H1 (cell line): Measurements from ENCODE around the gene DNLZ. TPM values are rescaled to one million over a fixed set of nuclear protein-coding genes. Genes with fewer than 3 reads are reported as not detected.

Experiments
- CTCF ChIA-PET: fragments of 300-600 bp; sonication (Branson Sonifier 250); formaldehyde crosslinking; loops from one replicate; lab custom pipeline; 2021; ENCODE audit not compliant: partially characterized antibody; lab: Charles Lee
- POLR2A ChIA-PET: fragments of 300-600 bp; sonication (Branson Sonifier 250); formaldehyde crosslinking; loops from one replicate; lab custom pipeline; 2021; ENCODE audit warnings: inconsistent platforms; ENCODE audit not compliant: partially characterized antibody; lab: Charles Lee
- DNase-seq, 2 experiments: peaks; one replicate each; pipeline versions ENCODE4 v3.0.0 to v3.0.0-alpha.2; 2010 to 2022; ENCODE audit warnings: low spot score in 2 of 2, low read depth in 1 of 2, mixed read lengths in 1 of 2
- FAIRE-seq: peaks from 2 replicates; lab custom pipeline; 2011; peaks lifted over from hg19 to GRCh38; lab: Jason Lieb, UNC
- H2AFZ ChIP-seq: 2 replicates; pipeline ENCODE4 v1.8.1; 2012; ENCODE audit warnings: low read length, inconsistent platforms
- H2AK5ac ChIP-seq: 2 replicates; pipeline ENCODE4 v1.6.1; 2013; ENCODE audit warnings: low read depth, low read length
- H2BK120ac ChIP-seq: replicated peaks from 2 replicates; pipeline ENCODE3; 2013; ENCODE audit warnings: low read depth, low read length, inconsistent platforms
- H2BK12ac ChIP-seq: 2 replicates; pipeline ENCODE4 v1.6.1; 2013; ENCODE audit warnings: low read depth, low read length
- H2BK15ac ChIP-seq: 2 replicates; pipeline ENCODE4 v1.6.1; 2013; ENCODE audit warnings: low read length
- H2BK20ac ChIP-seq: 2 replicates; pipeline ENCODE4 v1.6.1; 2013; ENCODE audit warnings: low read length
- H2BK5ac ChIP-seq: 2 replicates; pipeline ENCODE4 v1.6.1; 2013; ENCODE audit warnings: low read depth, low read length
- H3K14ac ChIP-seq: 2 replicates; pipeline ENCODE4 v1.6.1; 2013; ENCODE audit warnings: inconsistent platforms; ENCODE audit not compliant: insufficient read length
- H3K18ac ChIP-seq: 2 replicates; pipeline ENCODE4 v1.6.1; 2013; ENCODE audit warnings: low read length; ENCODE audit errors: extremely low read depth
- H3K23ac ChIP-seq: 2 replicates; pipeline ENCODE4 v1.6.1; 2013; ENCODE audit warnings: inconsistent platforms; ENCODE audit not compliant: insufficient read length
- H3K23me2 ChIP-seq: 2 replicates; pipeline ENCODE4 v1.6.1; 2013; ENCODE audit warnings: low read depth, low read length
- H3K27ac ChIP-seq: 2 replicates; pipeline ENCODE4 v1.6.1; 2011; ENCODE audit warnings: low read depth, low read length, inconsistent platforms
- H3K27me3 ChIP-seq, 4 experiments: replicated peaks in 1 of 4; 1 replicate in 1 of 4; 2 replicates in 3 of 4; pipeline versions ENCODE4 v1.6.1 to v1.8.1; 2011 to 2013; ENCODE audit warnings: low read length in 3 of 4, mild to moderate bottlenecking in 3 of 4, inconsistent platforms in 2 of 4, mixed read lengths in 2 of 4, moderate library complexity in 1 of 4; ENCODE audit not compliant: control insufficient read depth in 3 of 4, insufficient read depth in 3 of 4; ENCODE audit errors: extremely low read depth in 1 of 4
- H3K36me3 ChIP-seq, 4 experiments: 2 replicates each; pipeline versions ENCODE4 v1.6.1 to v1.8.1; 2011 to 2013; ENCODE audit warnings: mild to moderate bottlenecking in 4 of 4, low read length in 3 of 4, moderate library complexity in 2 of 4, control low read depth in 1 of 4, inconsistent platforms in 1 of 4; ENCODE audit not compliant: insufficient read depth in 4 of 4, control insufficient read depth in 2 of 4
- H3K4ac ChIP-seq: replicated peaks from 2 replicates; pipeline ENCODE3; 2013; ENCODE audit warnings: low read length, low read depth, mixed read lengths, inconsistent platforms; ENCODE audit not compliant: insufficient read length
- H3K4me1 ChIP-seq, 4 experiments: replicated peaks in 1 of 4; 1 replicate in 1 of 4; 2 replicates in 3 of 4; pipeline versions ENCODE4 v1.6.1 to v1.8.1; 2011 to 2013; ENCODE audit warnings: low read length in 3 of 4, inconsistent platforms in 2 of 4, mixed read lengths in 1 of 4; ENCODE audit not compliant: insufficient read depth in 4 of 4, control insufficient read depth in 3 of 4
- H3K4me2 ChIP-seq, 2 experiments: 2 replicates each; pipeline versions ENCODE4 v1.6.1 to v1.8.1; 2011 to 2013; ENCODE audit warnings: low read depth in 2 of 2, low read length in 2 of 2, control low read depth in 1 of 2, inconsistent platforms in 1 of 2, mild to moderate bottlenecking in 1 of 2; ENCODE audit not compliant: insufficient read depth in 1 of 2
- H3K4me3 ChIP-seq, 4 experiments: fragments of 200-600, 300-600 bp in 1 of 4; sonication (generic), shearing (Covaris generic), sonication (Bioruptor Twin) in 1 of 4; 2 replicates each; pipeline versions ENCODE4 v1.5.1 to v1.8.1; 2011 to 2016; ENCODE audit warnings: low read length in 4 of 4, low read depth in 3 of 4, control low read depth in 2 of 4, inconsistent platforms in 2 of 4, mild to moderate bottlenecking in 2 of 4, mixed read lengths in 1 of 4, moderate library complexity in 1 of 4; ENCODE audit not compliant: insufficient read depth in 2 of 4; ENCODE audit errors: extremely low read depth in 1 of 4
- H3K56ac ChIP-seq: replicated peaks from 2 replicates; pipeline ENCODE3; 2013; ENCODE audit warnings: low read depth, mild to moderate bottlenecking, mixed read lengths, low read length, inconsistent platforms; ENCODE audit not compliant: insufficient read length
- H3K79me1 ChIP-seq: 2 replicates; pipeline ENCODE4 v1.6.1; 2013; ENCODE audit warnings: low read depth, low read length, control low read depth
- H3K79me2 ChIP-seq, 2 experiments: 2 replicates each; pipeline versions ENCODE4 v1.6.1 to v1.8.1; 2012 to 2013; ENCODE audit warnings: low read length in 2 of 2, mild to moderate bottlenecking in 2 of 2, inconsistent platforms in 1 of 2; ENCODE audit not compliant: insufficient read depth in 2 of 2, control insufficient read depth in 1 of 2
- H3K9ac ChIP-seq, 4 experiments: replicated peaks in 1 of 4; 1 replicate in 1 of 4; 2 replicates in 3 of 4; pipeline versions ENCODE4 v1.6.1 to v1.8.1; 2011 to 2013; ENCODE audit warnings: low read depth in 3 of 4, low read length in 3 of 4, control low read depth in 2 of 4, mild to moderate bottlenecking in 2 of 4, moderate library complexity in 2 of 4, inconsistent platforms in 1 of 4; ENCODE audit errors: extremely low read depth in 1 of 4
- H3K9me3 ChIP-seq, 2 experiments: 2 replicates each; pipeline versions ENCODE4 v1.6.1 to v1.8.1; 2012 to 2013; ENCODE audit warnings: mild to moderate bottlenecking in 2 of 2, moderate library complexity in 2 of 2, control low read depth in 1 of 2, inconsistent platforms in 1 of 2, low read depth in 1 of 2, low read length in 1 of 2, mixed read lengths in 1 of 2; ENCODE audit not compliant: insufficient read depth in 2 of 2
- H4K20me1 ChIP-seq, 2 experiments: replicated peaks in 1 of 2; 2 replicates each; pipeline versions ENCODE3 to v1.8.1; 2011 to 2013; ENCODE audit warnings: inconsistent platforms in 2 of 2, low read length in 2 of 2, mild to moderate bottlenecking in 1 of 2; ENCODE audit not compliant: insufficient read depth in 2 of 2, control insufficient read depth in 1 of 2
- H4K5ac ChIP-seq: 2 replicates; pipeline ENCODE4 v1.6.1; 2013; ENCODE audit warnings: low read length, low read depth, mixed read lengths, inconsistent platforms; ENCODE audit not compliant: insufficient read length
- H4K8ac ChIP-seq: 2 replicates; pipeline ENCODE4 v1.8.0; 2013; ENCODE audit warnings: mild to moderate bottlenecking, moderate library complexity, low read length, inconsistent platforms; ENCODE audit not compliant: insufficient read depth; ENCODE audit errors: extremely low read depth
- H4K91ac ChIP-seq: replicated peaks from 2 replicates; pipeline ENCODE3; 2013; ENCODE audit warnings: low read length, mixed read lengths, inconsistent platforms; ENCODE audit not compliant: insufficient read length
- CEBPB ChIP-seq: IDR thresholded peaks from 2 replicates; pipeline ENCODE4 v1.6.1; 2012; ENCODE audit warnings: low read depth, low read length
- GTF2F1 ChIP-seq: IDR thresholded peaks from 2 replicates; pipeline ENCODE4 v1.6.1; 2012; ENCODE audit warnings: low read depth, low read length, improper control_type of control experiment, borderline replicate concordance
- KDM4A ChIP-seq: IDR thresholded peaks from one replicate; pipeline ENCODE4 v1.7.1; 2012; ENCODE audit warnings: low read depth, mild to moderate bottlenecking, moderate library complexity, low read length, inconsistent platforms; ENCODE audit not compliant: severe bottlenecking
- NANOG ChIP-seq: IDR thresholded peaks from 2 replicates; pipeline ENCODE4 v1.6.1; 2011; ENCODE audit warnings: low read length, low read depth, mild to moderate bottlenecking, inconsistent platforms; ENCODE audit not compliant: insufficient read depth, poor library complexity, severe bottlenecking
- POLR2AphosphoS5 ChIP-seq: IDR thresholded peaks from 2 replicates; pipeline ENCODE4 v1.6.1; 2011; ENCODE audit warnings: low read depth, low read length
- RBBP5 ChIP-seq: IDR thresholded peaks from 2 replicates; pipeline ENCODE4 v1.7.1; 2012; ENCODE audit warnings: low read depth, mild to moderate bottlenecking, inconsistent platforms, low read length, moderate library complexity, borderline replicate concordance
- RNF2 ChIP-seq: fragments of 200-900, 300-1000 bp; sonication (generic); IDR thresholded peaks from 2 replicates; pipeline ENCODE4 v1.7.1; 2016; ENCODE audit warnings: borderline replicate concordance, low read depth, mild to moderate bottlenecking, antibody characterized with exemption, low read length; ENCODE audit not compliant: poor library complexity, severe bottlenecking; ENCODE audit errors: missing control alignments
- SIX5 ChIP-seq: IDR thresholded peaks from 2 replicates; pipeline ENCODE4 v1.6.1; 2011; ENCODE audit warnings: mild to moderate bottlenecking, low read depth, low read length
- WGBS, 2 experiments: shearing (Covaris generic) in 1 of 2; methylation state at CpG; one replicate each; pipeline versions ENCODE4 v1.1.6 to v1.1.7; 2013 to 2015; ENCODE audit warnings: low lambda C conversion rate in 2 of 2, mixed read lengths in 2 of 2, inconsistent platforms in 1 of 2, low coverage in 1 of 2, missing lambda C conversion rate in 1 of 2; ENCODE audit not compliant: insufficient replicate concordance in 2 of 2, insufficient coverage in 1 of 2, insufficient read length in 1 of 2; ENCODE audit errors: extremely low coverage in 1 of 2, missing lambda C conversion rate in 1 of 2; 5-methylcytosine and 5-hydroxymethylcytosine counted together
- polyA plus RNA-seq, 7 experiments: library from polyadenylated mRNA; depleted of rRNA in 3 of 7; stranded (reverse) in 5 of 7; unstranded in 2 of 7; fragments of >200 nt in 5 of 7; fragments of 200-250 nt in 2 of 7; gene quantifications; 1 replicate in 5 of 7; 2 replicates in 1 of 7; 4 replicates in 1 of 7; pipeline versions ENCODE4 v1.2.1 to v1.2.3, GENCODE V29; 2011 to 2013; ENCODE audit warnings: missing spikeins in 2 of 7, mixed read lengths in 2 of 7
- total RNA-seq: library from RNA; stranded (reverse); fragmentation: NEBNext Ultra II Directional; extraction: Animal tissue kit (Norgen Biotek cat#: 25700); gene quantifications from 2 replicates; pipeline ENCODE4 v1.2.1, GENCODE V29; 2021

Gene DNLZ
- total and polyA plus RNA-seq, 2 of the 8 experiments (the other 6 are each of a cell fraction or from before 2014, with no cell fraction given), result 11.6 to 17.9 TPM

DNA sequence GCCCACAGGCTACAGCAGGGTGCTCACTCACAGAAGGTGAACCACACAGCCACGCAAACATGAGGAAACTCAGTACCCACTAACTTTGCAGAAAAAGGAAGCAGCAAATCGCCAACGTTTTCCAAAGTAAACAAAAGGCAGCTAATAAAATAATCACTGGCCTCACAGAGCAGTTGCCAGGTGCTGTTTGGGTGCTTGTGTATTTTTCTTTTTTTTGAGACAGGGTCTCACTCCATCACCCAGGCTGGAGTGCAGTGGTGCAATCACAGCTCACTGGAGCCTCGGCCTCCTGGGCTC, 32.6 kb upstream of the DNLZ start:
- TF ChIP-seq CEBPB (no peak), RNF2 (no peak), KDM4A (no peak), NANOG (no peak), POLR2AphosphoS5 (no peak), GTF2F1 (no peak), RBBP5 (no peak), SIX5 (no peak)
- Histone ChIP-seq H3K79me1 (peaks cover 10% of the 10 kb centered on the region; the same call in 1 of the 2 replicates), H4K8ac (no peak overlapping the region), H3K36me3 (peaks cover 39 to 62% (median 60%) of the 10 kb centered on the region in 4 experiments), H2BK120ac (no peak overlapping the region), H3K27ac (no peak overlapping the region), H3K4ac (no peak overlapping the region), H2AK5ac (no peak overlapping the region), H3K9ac (no peak overlapping the region), H3K56ac (no peak overlapping the region), H3K79me2 (peaks cover 0 to 26% of the 10 kb centered on the region in 2 experiments; a peak in 2 of 4 replicates), H3K18ac (no peak overlapping the region), H4K20me1 (peaks cover 6 to 12% of the 10 kb centered on the region in 2 experiments), H3K4me1 (peaks cover 0 to 10% (median 7%) of the 10 kb centered on the region in 4 experiments; a peak in 5 of 7 replicates), H4K91ac (no peak overlapping the region), H3K14ac (no peak overlapping the region), H3K4me3 (no peak overlapping the region), H3K9me3 (no peaks in the 10 kb centered on the region), H4K5ac (no peak overlapping the region), H3K23ac (no peak overlapping the region), H3K27me3 (no peaks in the 10 kb centered on the region), H2BK20ac (no peak overlapping the region), H2AFZ (no peak overlapping the region), H2BK12ac (no peak overlapping the region), H2BK5ac (no peak overlapping the region), H3K23me2 (peaks cover 6% of the 10 kb centered on the region; the same call in 1 of the 2 replicates), H2BK15ac (no peak overlapping the region), H3K4me2 (no peak overlapping the region)
- FAIRE-seq, result no peak
- DNase-seq, result no peak
- 78% methylated on average over 3 of the region's 4 CpGs; no CpG with 5 or more reads in 1 of the 2 experiments for WGBS, 2 experiments
- CTCF ChIA-PET, result interaction anchor here (1.0 to 1.6 kb wide), 4 partner anchors 13 to 33 kb away, joined by 3 to 6 read pairs (median 4); partner anchors contain the start of gene DNLZ
- POLR2A ChIA-PET, result interaction anchor here (1.0 to 14.6 kb wide), 6 partner anchors 9 to 90 kb away, joined by 3 to 139 read pairs (median 41); partner anchors contain the start of genes CARD9, DNLZ, ENTR1 and PMPCA
